CD4-positive, alpha-beta memory T cell (primary cell): Measurements from ENCODE around the gene IGSF1. TPM values are rescaled to one million over a fixed set of nuclear protein-coding genes. Genes with fewer than 3 reads are reported as not detected.

ENCODE experiments used
- polyA plus RNA-seq, 2 donors: library from polyadenylated mRNA; unstranded; fragments of 300-500 nt; fragmentation: Illumina TruSeq; gene quantifications; one replicate each; pipeline ENCODE4 v1.2.3, GENCODE V29; 2021
- total RNA-seq, 2 experiments: library from RNA; stranded (reverse); gene quantifications; one replicate each; pipeline ENCODE4 v1.2.3, GENCODE V29; 2021

IGSF1 gene
- total and polyA plus RNA-seq, 4 experiments from 2014 or later = not detected

Other genes with a start within 250 kb of the IGSF1 start
- gene ARHGAP36, start 231.0 kb downstream of the IGSF1 start, total RNA-seq = not detected
- gene ARHGAP36, start 231.0 kb downstream of the IGSF1 start, polyA plus RNA-seq = not detected